ENCODE data around the gene HCAR1. TPM values are rescaled to one million over a fixed set of nuclear protein-coding genes. Genes with fewer than 3 reads are reported as not detected.
"Not testable (repeated sequence)": the region's sequence is repeated elsewhere in the genome, so short reads cannot be mapped to it uniquely, and the experiment has no call there.

Gene HCAR1
- total RNA-seq, 1 experiment from 2014 or later, result not detected

- POLR2A ChIA-PET; H3K9me3 Mint-ChIP-seq (ENCODE audit: unreplicated experiment); intact Hi-C loops (cut with micrococcal nuclease); H3K36me3 Mint-ChIP-seq (ENCODE audit: insufficient read depth, unreplicated experiment); CTCF ChIA-PET; BruUV-seq (replicated peaks); H3K4me1 Mint-ChIP-seq (ENCODE audit: insufficient read depth, unreplicated experiment); H3K4me3 Mint-ChIP-seq (ENCODE audit: unreplicated experiment); DNase-seq (ENCODE audit: unreplicated experiment); H3K27ac Mint-ChIP-seq (ENCODE audit: low read depth, unreplicated experiment): not testable (repeated sequence)
- peaks cover 18% of the 10 kb centered on the region for H3K27me3 Mint-ChIP-seq (ENCODE audit: insufficient read depth, unreplicated experiment)
Measured at GRCh38 chr12:122713491-122714188, 17.0 kb downstream of the HCAR1 start.

DNA sequence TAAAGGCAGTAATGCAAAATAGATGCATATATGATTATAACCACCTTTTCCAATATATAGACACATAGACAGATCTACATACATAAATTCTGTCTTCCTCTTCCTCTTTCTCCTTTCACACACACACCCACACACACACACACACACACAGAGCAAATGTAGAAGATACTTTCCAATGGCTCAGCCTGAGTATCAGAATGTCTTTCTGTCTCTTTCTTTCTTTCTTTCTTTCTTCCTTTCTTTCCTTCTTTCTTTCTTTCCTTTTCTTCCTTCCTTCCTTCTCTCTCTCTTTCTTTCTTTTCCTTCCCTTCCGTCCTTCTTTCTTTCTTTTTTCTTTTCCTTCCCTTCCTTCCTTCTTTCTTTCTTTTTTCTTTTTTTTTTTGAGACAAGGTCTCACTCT is 19.4 kb downstream of the HCAR1 start:
- H3K36me3 Mint-ChIP-seq (ENCODE audit: insufficient read depth, unreplicated experiment), result not testable (repeated sequence)
- POLR2A ChIA-PET, result interaction anchor here (1.0 kb wide), 1 partner anchor 8 kb away, joined by 3 read pairs; no protein-coding TSS in a partner anchor

DNA sequence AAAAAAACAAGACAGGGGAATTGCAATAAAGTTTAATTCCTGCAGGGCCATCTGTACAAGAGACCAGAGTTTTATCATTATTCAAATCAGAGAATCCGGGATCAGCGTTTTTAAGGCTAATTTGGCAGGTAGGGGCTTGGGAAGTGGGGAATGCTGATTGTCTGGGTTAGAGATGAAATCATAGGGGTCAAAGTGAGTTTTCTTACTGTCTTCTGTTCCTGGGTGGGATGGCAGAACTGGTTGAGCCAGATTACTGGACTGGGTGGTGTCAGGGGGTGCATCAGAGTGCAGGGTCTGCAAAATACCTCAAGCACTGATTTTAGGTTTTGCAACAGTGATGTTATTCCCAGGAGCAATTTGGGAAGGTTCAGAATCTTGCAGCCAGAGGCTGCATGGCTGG is 20.3 kb downstream of the HCAR1 start:
- intact Hi-C loops (cut with micrococcal nuclease); H3K36me3 Mint-ChIP-seq (ENCODE audit: insufficient read depth, unreplicated experiment); H3K4me3 Mint-ChIP-seq (ENCODE audit: unreplicated experiment); H3K9me3 Mint-ChIP-seq (ENCODE audit: unreplicated experiment); H3K4me1 Mint-ChIP-seq (ENCODE audit: insufficient read depth, unreplicated experiment); BruUV-seq (replicated peaks); H3K27ac Mint-ChIP-seq (ENCODE audit: low read depth, unreplicated experiment); DNase-seq (ENCODE audit: unreplicated experiment); CTCF ChIA-PET: not testable (repeated sequence)
- POLR2A ChIA-PET, result interaction anchor here (1.0 kb wide), 1 partner anchor 9 kb away, joined by 3 read pairs; no protein-coding TSS in a partner anchor
- H3K27me3 Mint-ChIP-seq (ENCODE audit: insufficient read depth, unreplicated experiment), result peaks cover 18% of the 10 kb centered on the region

More for the DNA sequence above, 19.4 kb downstream of the HCAR1 start:
- CTCF ChIA-PET, result interaction anchor here (0.5 kb wide), 1 partner anchor 633 kb away, joined by 4 read pairs; the partner anchor contains the start of gene MLXIP
- BruUV-seq (replicated peaks); H3K4me3 Mint-ChIP-seq (ENCODE audit: unreplicated experiment); intact Hi-C loops (cut with micrococcal nuclease); H3K4me1 Mint-ChIP-seq (ENCODE audit: insufficient read depth, unreplicated experiment); DNase-seq (ENCODE audit: unreplicated experiment); H3K9me3 Mint-ChIP-seq (ENCODE audit: unreplicated experiment): not testable (repeated sequence)
- H3K27ac Mint-ChIP-seq (ENCODE audit: low read depth, unreplicated experiment), result peak overlapping the region; percentile 29
- H3K27me3 Mint-ChIP-seq (ENCODE audit: insufficient read depth, unreplicated experiment), result peaks cover 18% of the 10 kb centered on the region

DNA sequence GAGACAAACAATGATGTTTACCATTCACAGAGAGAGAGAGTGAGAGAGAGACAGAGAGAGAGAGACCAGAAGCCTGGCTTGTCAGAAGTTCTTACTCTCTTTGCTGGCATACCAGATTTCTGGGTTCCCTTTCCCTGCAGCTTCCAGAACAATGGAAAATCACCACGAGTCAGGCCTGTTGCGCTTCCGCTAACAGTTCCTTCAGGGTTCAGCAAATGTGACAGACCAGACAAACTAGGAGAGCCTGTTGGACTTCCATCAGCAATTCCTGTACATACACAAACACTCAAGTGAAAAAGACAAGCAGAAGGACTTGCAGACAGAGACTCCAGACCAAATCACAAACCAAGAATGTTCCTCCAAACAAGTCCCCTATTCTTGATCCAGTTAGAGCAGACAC is 21.4 kb downstream of the HCAR1 start:
- CTCF ChIA-PET; H3K4me3 Mint-ChIP-seq (ENCODE audit: unreplicated experiment); H3K36me3 Mint-ChIP-seq (ENCODE audit: insufficient read depth, unreplicated experiment); H3K9me3 Mint-ChIP-seq (ENCODE audit: unreplicated experiment); H3K4me1 Mint-ChIP-seq (ENCODE audit: insufficient read depth, unreplicated experiment); BruUV-seq (replicated peaks); POLR2A ChIA-PET; DNase-seq (ENCODE audit: unreplicated experiment); H3K27ac Mint-ChIP-seq (ENCODE audit: low read depth, unreplicated experiment); intact Hi-C loops (cut with micrococcal nuclease): not testable (repeated sequence)
- peaks cover 18% of the 10 kb centered on the region for H3K27me3 Mint-ChIP-seq (ENCODE audit: insufficient read depth, unreplicated experiment)

GRCh38 chr12:122703841-122704240 is 26.8 kb downstream of the HCAR1 start:
- H3K36me3 Mint-ChIP-seq (ENCODE audit: insufficient read depth, unreplicated experiment); H3K4me1 Mint-ChIP-seq (ENCODE audit: insufficient read depth, unreplicated experiment); CTCF ChIA-PET; H3K9me3 Mint-ChIP-seq (ENCODE audit: unreplicated experiment); H3K27me3 Mint-ChIP-seq (ENCODE audit: insufficient read depth, unreplicated experiment); H3K27ac Mint-ChIP-seq (ENCODE audit: low read depth, unreplicated experiment); DNase-seq (ENCODE audit: unreplicated experiment); intact Hi-C loops (cut with micrococcal nuclease); H3K4me3 Mint-ChIP-seq (ENCODE audit: unreplicated experiment); BruUV-seq (replicated peaks): not testable (repeated sequence)
- POLR2A ChIA-PET, result interaction anchor here (0.7 kb wide), 1 partner anchor 29 kb away, joined by 3 read pairs; no protein-coding TSS in a partner anchor

- H3K36me3 Mint-ChIP-seq (ENCODE audit: insufficient read depth, unreplicated experiment); H3K4me1 Mint-ChIP-seq (ENCODE audit: insufficient read depth, unreplicated experiment); H3K27ac Mint-ChIP-seq (ENCODE audit: low read depth, unreplicated experiment); POLR2A ChIA-PET; H3K4me3 Mint-ChIP-seq (ENCODE audit: unreplicated experiment); intact Hi-C loops (cut with micrococcal nuclease); CTCF ChIA-PET; H3K27me3 Mint-ChIP-seq (ENCODE audit: insufficient read depth, unreplicated experiment); H3K9me3 Mint-ChIP-seq (ENCODE audit: unreplicated experiment): not testable (repeated sequence)
- BruUV-seq (replicated peaks), result TSS peak; percentile 75
- peak; percentile 88 for DNase-seq (ENCODE audit: unreplicated experiment)
Measured at GRCh38 chr12:122702890-122703611, 27.6 kb downstream of the HCAR1 start, which contains the start of gene HCAR2. HCAR2 (minus strand) TSS chr12:122703357; CDS start chr12:122703283, 74 bp downstream.

DNA sequence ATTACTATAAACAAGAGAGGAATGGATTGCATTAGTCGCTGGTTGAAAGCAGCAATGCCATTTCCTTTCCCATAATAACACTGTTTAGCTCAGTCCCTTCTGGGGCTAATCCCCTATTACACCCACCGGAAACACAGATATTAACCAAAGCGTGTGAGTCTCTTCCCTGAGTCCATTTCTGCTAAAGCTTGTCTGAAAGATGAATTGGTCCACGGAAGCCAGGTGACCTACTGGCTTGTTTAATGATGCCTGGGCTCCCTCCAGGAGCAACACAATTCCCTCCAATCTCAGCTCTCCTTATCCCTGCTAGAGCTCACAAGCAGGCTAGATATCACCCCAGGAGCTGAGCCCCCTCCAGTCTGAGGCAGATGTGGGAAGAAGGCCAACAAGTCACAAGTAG is 29.2 kb downstream of the HCAR1 start:
- POLR2A ChIA-PET, result interaction anchor here (1.9 kb wide), 1 partner anchor 22 kb away, joined by 7 read pairs; no protein-coding TSS in a partner anchor
- not testable (repeated sequence) for H3K27ac Mint-ChIP-seq (ENCODE audit: low read depth, unreplicated experiment)

GRCh38 chr12:122700038-122700710 is 30.5 kb downstream of the HCAR1 start:
- DNase-seq (ENCODE audit: unreplicated experiment); H3K4me1 Mint-ChIP-seq (ENCODE audit: insufficient read depth, unreplicated experiment); intact Hi-C loops (cut with micrococcal nuclease); H3K4me3 Mint-ChIP-seq (ENCODE audit: unreplicated experiment); H3K36me3 Mint-ChIP-seq (ENCODE audit: insufficient read depth, unreplicated experiment); BruUV-seq (replicated peaks); H3K27ac Mint-ChIP-seq (ENCODE audit: low read depth, unreplicated experiment); H3K27me3 Mint-ChIP-seq (ENCODE audit: insufficient read depth, unreplicated experiment); H3K9me3 Mint-ChIP-seq (ENCODE audit: unreplicated experiment); CTCF ChIA-PET: not testable (repeated sequence)
- POLR2A ChIA-PET, result interaction anchor here (1.9 kb wide), 1 partner anchor 21 kb away, joined by 7 read pairs; no protein-coding TSS in a partner anchor

More for the DNA sequence above, 29.2 kb downstream of the HCAR1 start:
- H3K36me3 Mint-ChIP-seq (ENCODE audit: insufficient read depth, unreplicated experiment); H3K27me3 Mint-ChIP-seq (ENCODE audit: insufficient read depth, unreplicated experiment); H3K4me3 Mint-ChIP-seq (ENCODE audit: unreplicated experiment); DNase-seq (ENCODE audit: unreplicated experiment); intact Hi-C loops (cut with micrococcal nuclease); H3K4me1 Mint-ChIP-seq (ENCODE audit: insufficient read depth, unreplicated experiment); BruUV-seq (replicated peaks); H3K9me3 Mint-ChIP-seq (ENCODE audit: unreplicated experiment): not testable (repeated sequence)
- CTCF ChIA-PET, result interaction anchor here (0.6 kb wide), 1 partner anchor 118 kb away, joined by 3 read pairs; no protein-coding TSS in a partner anchor

- H3K27me3 Mint-ChIP-seq (ENCODE audit: insufficient read depth, unreplicated experiment); POLR2A ChIA-PET; CTCF ChIA-PET; H3K9me3 Mint-ChIP-seq (ENCODE audit: unreplicated experiment); H3K4me3 Mint-ChIP-seq (ENCODE audit: unreplicated experiment); BruUV-seq (replicated peaks); DNase-seq (ENCODE audit: unreplicated experiment); H3K36me3 Mint-ChIP-seq (ENCODE audit: insufficient read depth, unreplicated experiment); intact Hi-C loops (cut with micrococcal nuclease); H3K4me1 Mint-ChIP-seq (ENCODE audit: insufficient read depth, unreplicated experiment); H3K27ac Mint-ChIP-seq (ENCODE audit: low read depth, unreplicated experiment): not testable (repeated sequence)
Measured at GRCh38 chr12:122696922-122697321, 33.7 kb downstream of the HCAR1 start.

Data from MCF 10A (cell line).